22Rv1 (cell line): Measurements from ENCODE around the gene CACNA1C.

Experiments used
- ZFX ChIP-seq: fragments of 450-650 bp; IDR thresholded peaks from 2 replicates; pipeline ENCODE4 v1.6.1; 2017; ENCODE audit warnings: antibody characterized with exemption, borderline replicate concordance
- TF ChIP-seq, protein P1 (sequence below): fragments of 450-650 bp; IDR thresholded peaks from 2 replicates; pipeline ENCODE4 v1.5.1; 2017; ENCODE audit warnings: mild to moderate bottlenecking

DNA sequence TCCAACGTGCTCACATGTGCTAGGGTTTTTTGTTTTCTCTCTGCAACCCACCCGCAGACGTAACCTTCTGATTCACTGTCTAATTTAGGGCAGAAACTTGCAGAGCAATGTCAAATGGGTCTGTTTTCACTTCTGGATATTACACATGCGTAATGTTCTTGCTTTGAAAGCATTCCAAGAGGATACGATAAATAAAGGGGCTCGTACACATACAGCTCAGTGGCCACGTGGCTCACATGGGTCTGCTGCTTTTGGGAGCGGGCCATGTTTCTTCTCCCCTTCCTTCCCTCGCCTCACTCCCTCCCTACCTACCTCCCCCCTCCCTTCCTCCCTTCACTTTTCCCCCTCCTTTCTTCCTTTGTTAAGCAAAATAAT lies 23.4 kb downstream of the CACNA1C start:
- TF ChIP-seq, protein P1, sequence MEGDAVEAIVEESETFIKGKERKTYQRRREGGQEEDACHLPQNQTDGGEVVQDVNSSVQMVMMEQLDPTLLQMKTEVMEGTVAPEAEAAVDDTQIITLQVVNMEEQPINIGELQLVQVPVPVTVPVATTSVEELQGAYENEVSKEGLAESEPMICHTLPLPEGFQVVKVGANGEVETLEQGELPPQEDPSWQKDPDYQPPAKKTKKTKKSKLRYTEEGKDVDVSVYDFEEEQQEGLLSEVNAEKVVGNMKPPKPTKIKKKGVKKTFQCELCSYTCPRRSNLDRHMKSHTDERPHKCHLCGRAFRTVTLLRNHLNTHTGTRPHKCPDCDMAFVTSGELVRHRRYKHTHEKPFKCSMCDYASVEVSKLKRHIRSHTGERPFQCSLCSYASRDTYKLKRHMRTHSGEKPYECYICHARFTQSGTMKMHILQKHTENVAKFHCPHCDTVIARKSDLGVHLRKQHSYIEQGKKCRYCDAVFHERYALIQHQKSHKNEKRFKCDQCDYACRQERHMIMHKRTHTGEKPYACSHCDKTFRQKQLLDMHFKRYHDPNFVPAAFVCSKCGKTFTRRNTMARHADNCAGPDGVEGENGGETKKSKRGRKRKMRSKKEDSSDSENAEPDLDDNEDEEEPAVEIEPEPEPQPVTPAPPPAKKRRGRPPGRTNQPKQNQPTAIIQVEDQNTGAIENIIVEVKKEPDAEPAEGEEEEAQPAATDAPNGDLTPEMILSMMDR, result no peak
- no peak for TF ChIP-seq ZFX
